Measurements from ENCODE around the gene MAP7. TPM values are rescaled to one million over a fixed set of nuclear protein-coding genes. Genes with fewer than 3 reads are reported as not detected.
A peak's percentile ranks its signal among the peaks of the same experiment; 100 is the strongest.
"Not testable (repeated sequence)": the region's sequence is repeated elsewhere in the genome, so short reads cannot be mapped to it uniquely, and the experiment has no call there.

The MAP7 gene
- total RNA-seq, 4 donors from 2014 or later: 18.3 to 33.0 (median 28.2) TPM

DNA sequence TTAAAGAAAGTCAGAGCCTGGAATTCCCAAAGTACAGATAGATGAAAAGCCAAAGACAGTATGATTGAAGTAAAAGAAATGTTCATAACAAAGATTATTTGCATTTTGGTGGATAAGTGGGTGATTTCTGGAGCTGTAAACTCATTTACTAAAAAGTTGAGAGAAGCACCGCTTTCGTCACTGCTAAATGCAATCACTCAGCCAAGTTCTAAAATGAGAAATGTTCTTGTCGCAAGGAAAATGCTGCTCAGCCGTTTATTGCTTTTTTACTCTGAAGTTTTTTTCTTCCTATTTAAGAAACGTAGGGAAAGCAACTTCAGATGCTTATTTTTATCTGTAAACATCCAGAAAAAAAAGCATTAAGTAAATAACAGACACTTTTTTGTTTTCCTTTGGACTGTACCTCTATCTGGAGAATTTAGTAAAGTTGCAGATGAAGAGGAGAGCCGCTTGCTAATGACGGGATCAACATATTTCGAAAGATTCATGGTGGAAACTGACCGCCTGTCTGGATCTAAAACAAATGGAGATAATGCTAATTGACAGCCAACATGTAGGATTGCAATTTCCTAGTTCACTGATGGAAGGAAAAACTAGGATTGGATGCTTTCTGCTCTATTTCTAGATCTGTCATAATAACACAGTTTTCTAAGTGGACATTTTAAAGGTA, 166.8 kb downstream of the MAP7 start:
- intact Hi-C loops (cut with DNase I): no loop called here
- H3K4me3 ChIP-seq: no peak overlapping the region
- no peaks in the 10 kb centered on the region for H3K4me1 ChIP-seq
- TF ChIP-seq POLR2A (IDR thresholded peaks at IDR 0.05): no peak
- no peak for TF ChIP-seq CTCF (IDR thresholded peaks at IDR 0.05)
- no peaks in the 10 kb centered on the region for H3K9me3 ChIP-seq
- DNase-seq: no peak
- peaks cover 0 to 13% (median 0%) of the 10 kb centered on the region in 3 donors for H3K36me3 ChIP-seq
- H3K27ac ChIP-seq: no peak overlapping the region
- WGBS, 2 donors: 78% methylated on average over 9 of the region's 9 CpGs
- no peaks in the 10 kb centered on the region for H3K27me3 ChIP-seq

DNA sequence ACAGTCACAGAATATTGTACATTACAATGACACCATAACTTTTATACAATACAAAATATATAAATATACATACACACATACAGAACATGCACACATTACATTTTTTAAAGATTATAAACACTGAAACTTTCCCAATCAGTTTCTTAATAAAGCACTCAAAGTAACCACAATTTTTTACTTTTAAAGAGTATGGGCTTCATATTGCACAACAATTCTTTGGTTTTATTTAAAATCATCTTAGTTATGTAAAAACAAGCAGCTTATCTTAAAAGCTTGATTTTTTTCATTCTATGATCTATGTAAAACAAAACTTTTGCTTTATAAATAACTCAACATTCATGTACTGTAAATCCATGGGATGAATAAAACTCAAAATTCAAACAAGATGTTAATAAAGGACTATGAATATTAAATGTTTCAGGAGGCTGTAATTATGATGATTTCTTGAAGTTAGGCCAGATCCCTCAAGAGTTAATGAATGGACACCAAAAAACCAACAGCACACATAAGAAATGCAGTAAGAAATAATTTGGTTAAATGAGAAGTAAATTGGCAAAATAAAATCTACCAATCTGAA, 167.5 kb downstream of the MAP7 start:
- TF ChIP-seq POLR2A (IDR thresholded peaks at IDR 0.05): no peak
- no peak for TF ChIP-seq CTCF (IDR thresholded peaks at IDR 0.05)
- Histone ChIP-seq H3K4me3 (no peak overlapping the region), H3K27me3 (no peaks in the 10 kb centered on the region), H3K27ac (no peak overlapping the region), H3K4me1 (no peaks in the 10 kb centered on the region), H3K9me3 (no peaks in the 10 kb centered on the region), H3K36me3 (peaks cover 0 to 15% (median 0%) of the 10 kb centered on the region in 3 donors)
- DNase-seq: no peak
- intact Hi-C loops (cut with DNase I): no loop called here

- DNase-seq: no peak
Measured at GRCh38 chr6:136378888-136379287, 171.3 kb downstream of the MAP7 start.

DNA sequence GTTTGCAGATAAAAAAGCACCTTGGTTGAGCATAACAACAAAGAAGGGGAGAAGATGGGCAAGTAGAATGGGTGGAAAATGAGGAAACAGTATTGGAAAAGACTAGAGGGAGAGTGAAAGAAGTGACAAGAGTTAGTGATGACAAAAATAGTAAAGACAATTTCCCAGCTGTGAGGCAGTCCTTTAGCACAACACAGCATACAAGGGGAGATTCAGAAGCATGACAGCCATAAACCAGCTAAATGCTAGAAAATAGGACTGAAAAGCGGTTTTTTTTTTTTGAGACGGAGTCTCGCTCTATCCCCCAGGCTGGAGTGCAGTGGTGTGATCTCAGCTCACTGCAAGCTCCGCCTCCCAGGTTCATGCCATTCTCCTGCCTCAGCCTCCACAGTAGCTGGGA, 174.4 kb downstream of the MAP7 start:
- intact Hi-C loops (cut with DNase I): loop anchor here (10.0 kb wide), 1 partner anchor 169 kb away; no protein-coding TSS in a partner anchor
- peaks cover 0 to 44% (median 0%) of the 10 kb centered on the region in 3 donors for H3K36me3 ChIP-seq
- WGBS, 2 donors: 94 to 98% methylated on average over 4 of the region's 4 CpGs
- not testable (repeated sequence) for H3K4me1 ChIP-seq, H3K27ac ChIP-seq, H3K27me3 ChIP-seq, H3K9me3 ChIP-seq, H3K4me3 ChIP-seq, DNase-seq

More at GRCh38 chr6:136378888-136379287, 171.3 kb downstream of the MAP7 start:
- intact Hi-C loops (cut with DNase I): loop anchor here (10.0 kb wide), 1 partner anchor 166 kb away; no protein-coding TSS in a partner anchor
- Histone ChIP-seq H3K9me3 (no peaks in the 10 kb centered on the region), H3K27me3 (no peaks in the 10 kb centered on the region), H3K4me3 (no peak overlapping the region), H3K36me3 (peaks cover 0 to 38% (median 0%) of the 10 kb centered on the region in 3 donors), H3K4me1 (no peaks in the 10 kb centered on the region), H3K27ac (no peak overlapping the region)
- TF ChIP-seq POLR2A (IDR thresholded peaks at IDR 0.05) (no peak), CTCF (IDR thresholded peaks at IDR 0.05) (peak in 3 of 6 experiments; percentile 27 to 48 (median 39))

DNA sequence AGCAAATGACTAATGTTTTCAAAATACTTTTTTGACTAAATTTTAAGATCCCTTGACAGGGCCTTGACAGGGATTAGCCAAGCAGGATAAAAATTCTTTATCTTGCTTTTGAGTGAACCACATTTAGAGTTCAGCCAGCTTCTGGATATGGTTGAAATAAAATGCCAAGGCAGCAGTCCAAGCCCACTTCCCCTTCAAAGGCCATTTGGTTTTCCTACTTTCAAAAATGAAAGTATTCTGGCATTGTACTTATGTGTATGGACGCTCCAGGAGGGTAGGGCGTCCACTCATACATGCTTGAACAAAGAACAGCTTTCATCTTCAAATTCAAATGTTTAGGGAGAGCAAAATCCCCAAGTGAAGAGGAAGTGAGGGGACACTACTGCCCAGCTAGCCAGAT, 178.3 kb downstream of the MAP7 start:
- H3K36me3 ChIP-seq: peaks cover 0 to 33% (median 0%) of the 10 kb centered on the region in 3 donors
- intact Hi-C loops (cut with DNase I): loop anchor here (10.0 kb wide), 1 partner anchor 173 kb away; no protein-coding TSS in a partner anchor

More for the DNA sequence above, 178.3 kb downstream of the MAP7 start:
- WGBS, 2 donors: 67 to 74% methylated on average over 2 of the region's 2 CpGs
- DNase-seq: no peak
- no peaks in the 10 kb centered on the region for H3K9me3 ChIP-seq
- no peak for TF ChIP-seq POLR2A (IDR thresholded peaks at IDR 0.05)
- no peak for TF ChIP-seq CTCF (IDR thresholded peaks at IDR 0.05)
- H3K27ac ChIP-seq: no peak overlapping the region
- no peaks in the 10 kb centered on the region for H3K27me3 ChIP-seq
- no peaks in the 10 kb centered on the region for H3K4me1 ChIP-seq
- H3K4me3 ChIP-seq: no peak overlapping the region

Data from esophagus squamous epithelium (tissue), 5 donors.